GM23338 (cell line): ENCODE data around the gene SHKBP1. TPM values are rescaled to one million over a fixed set of nuclear protein-coding genes. Genes with fewer than 3 reads are reported as not detected.

ENCODE experiments used
- ATAC-seq: fragments of 200-7000 bp; cut with Tn5 transposase; 3 replicates; pipeline ENCODE4 v1.9.1; 2020
- DNase-seq: peaks from one replicate; pipeline ENCODE4 v3.0.0-alpha.2; 2015; ENCODE audit warnings: low spot score
- H2AFZ ChIP-seq: fragments of 200-600 bp; sonication (generic); 2 replicates; pipeline ENCODE4 v1.8.0; 2016; ENCODE audit warnings: antibody characterized with exemption, mild to moderate bottlenecking, moderate library complexity
- H3F3A ChIP-seq: fragments of 200-600 bp; sonication (generic); replicated peaks from 2 replicates; pipeline ENCODE4 v1.8.0; 2017; ENCODE audit warnings: antibody characterized with exemption, mixed run types, low read depth
- H3K27ac ChIP-seq: fragments of 200-600 bp; sonication (generic); 2 replicates; pipeline ENCODE4 v1.6.1; 2016; ENCODE audit warnings: low read depth
- H3K27me3 ChIP-seq: fragments of 200-600 bp; sonication (generic); 2 replicates; pipeline ENCODE4 v1.8.0; 2016; ENCODE audit warnings: mild to moderate bottlenecking, mixed run types, moderate library complexity; ENCODE audit not compliant: insufficient read depth
- H3K36me3 ChIP-seq: fragments of 200-600 bp; sonication (generic); 2 replicates; pipeline ENCODE4 v1.8.0; 2016; ENCODE audit warnings: mild to moderate bottlenecking; ENCODE audit not compliant: insufficient read depth
- H3K4me1 ChIP-seq: fragments of 200-600 bp; sonication (generic); 2 replicates; pipeline ENCODE4 v1.8.0; 2016; ENCODE audit warnings: mild to moderate bottlenecking, moderate library complexity; ENCODE audit not compliant: insufficient read depth
- H3K4me2 ChIP-seq: fragments of 200-600 bp; sonication (generic); 2 replicates; pipeline ENCODE4 v1.7.1; 2017; ENCODE audit warnings: mixed run types
- H3K4me3 ChIP-seq: fragments of 200-600 bp; sonication (generic); 2 replicates; pipeline ENCODE4 v1.6.1; 2016; ENCODE audit warnings: mixed run types
- H3K79me2 ChIP-seq: fragments of 200-600 bp; sonication (generic); replicated peaks from 2 replicates; pipeline ENCODE4 v1.8.0; 2017; ENCODE audit warnings: mild to moderate bottlenecking; ENCODE audit not compliant: insufficient read depth
- H3K9me2 ChIP-seq: fragments of 200-600 bp; sonication (generic); 2 replicates; pipeline ENCODE4 v1.8.0; 2017; ENCODE audit not compliant: insufficient read depth
- H4K20me1 ChIP-seq: fragments of 200-600 bp; sonication (generic); replicated peaks from 2 replicates; pipeline ENCODE4 v1.8.0; 2017; ENCODE audit warnings: mild to moderate bottlenecking; ENCODE audit not compliant: insufficient read depth
- H3K27ac Mint-ChIP-seq: 2 replicates; pipeline ENCODE4 v1.8.0; 2020; ENCODE audit warnings: inconsistent platforms, mild to moderate bottlenecking, moderate library complexity, mixed read lengths
- H3K27me3 Mint-ChIP-seq: 3 replicates; pipeline ENCODE4 v1.8.0; 2022; ENCODE audit warnings: low read depth, mild to moderate bottlenecking, moderate library complexity, mixed read lengths, inconsistent platforms; ENCODE audit not compliant: insufficient read depth, poor library complexity
- H3K36me3 Mint-ChIP-seq: 3 replicates; pipeline ENCODE4 v1.8.0; 2021; ENCODE audit warnings: low read depth, mild to moderate bottlenecking, inconsistent platforms, moderate library complexity, mixed read lengths
- H3K4me1 Mint-ChIP-seq: 3 replicates; pipeline ENCODE4 v1.8.0; 2020; ENCODE audit warnings: mild to moderate bottlenecking, inconsistent platforms, mixed read lengths
- H3K4me3 Mint-ChIP-seq: 3 replicates; pipeline ENCODE4 v1.8.0; 2021; ENCODE audit warnings: moderate library complexity, mild to moderate bottlenecking, inconsistent platforms, mixed read lengths
- H3K9me3 Mint-ChIP-seq: 3 replicates; pipeline ENCODE4 v1.8.0; 2020; ENCODE audit warnings: moderate library complexity, mild to moderate bottlenecking, inconsistent platforms, mixed read lengths
- ZNF462 ChIP-seq: fragments of 250-450 bp; sonication (Bioruptor Pico); IDR thresholded peaks from 2 replicates; pipeline ENCODE4 v1.5.0; 2020; ENCODE audit warnings: mild to moderate bottlenecking, moderate library complexity
- polyA plus RNA-seq: library from polyadenylated mRNA; unstranded; fragments of >200 nt; fragmentation: Nextera tagmentation; extraction: Ambion mirVana; gene quantifications from 2 replicates; pipeline ENCODE4 v1.2.1, GENCODE V29; 2016
- total RNA-seq: library from RNA; depleted of rRNA; stranded (reverse); fragments of >200 nt; shearing (Covaris generic); gene quantifications from 2 replicates; pipeline ENCODE4 v1.2.3, GENCODE V29; 2014
- TF ChIP-seq, protein P1 (sequence below): IDR thresholded peaks from one replicate; pipeline ENCODE4 v1.6.1; 2018; ENCODE audit warnings: antibody characterized with exemption; ENCODE audit not compliant: unreplicated experiment

The SHKBP1 gene
- total and polyA plus RNA-seq, 2 experiments from 2014 or later: 63.2 to 69.8 TPM

GRCh38 chr19:40528533-40529092 lies 48.1 kb upstream of the SHKBP1 start:
- Histone ChIP-seq H3K27me3 (peaks cover 3% of the 10 kb centered on the region; the same call in 1 of the 2 replicates), H3K79me2 (no peaks in the 10 kb centered on the region), H3K27ac (no peak overlapping the region), H3K9me2 (no peaks in the 10 kb centered on the region), H2AFZ (peak overlapping the region; percentile 76), H3K4me1 (peaks cover 11% of the 10 kb centered on the region), H3K36me3 (no peaks in the 10 kb centered on the region), H4K20me1 (no peaks in the 10 kb centered on the region), H3F3A (no peaks in the 10 kb centered on the region), H3K4me2 (peak overlapping the region; percentile 69), H3K4me3 (peak overlapping the region; percentile 46)
- peaks cover 22% of the 10 kb centered on the region for H3K4me1 Mint-ChIP-seq
- H3K36me3 Mint-ChIP-seq: no peaks in the 10 kb centered on the region; the same call in 2 of the 3 replicates
- H3K9me3 Mint-ChIP-seq: peaks cover 4% of the 10 kb centered on the region; the same call in 2 of the 3 replicates
- DNase-seq: no peak
- H3K27me3 Mint-ChIP-seq: peaks cover 26% of the 10 kb centered on the region
- peak overlapping the region; percentile 52 for H3K4me3 Mint-ChIP-seq
- TF ChIP-seq, protein P1, sequence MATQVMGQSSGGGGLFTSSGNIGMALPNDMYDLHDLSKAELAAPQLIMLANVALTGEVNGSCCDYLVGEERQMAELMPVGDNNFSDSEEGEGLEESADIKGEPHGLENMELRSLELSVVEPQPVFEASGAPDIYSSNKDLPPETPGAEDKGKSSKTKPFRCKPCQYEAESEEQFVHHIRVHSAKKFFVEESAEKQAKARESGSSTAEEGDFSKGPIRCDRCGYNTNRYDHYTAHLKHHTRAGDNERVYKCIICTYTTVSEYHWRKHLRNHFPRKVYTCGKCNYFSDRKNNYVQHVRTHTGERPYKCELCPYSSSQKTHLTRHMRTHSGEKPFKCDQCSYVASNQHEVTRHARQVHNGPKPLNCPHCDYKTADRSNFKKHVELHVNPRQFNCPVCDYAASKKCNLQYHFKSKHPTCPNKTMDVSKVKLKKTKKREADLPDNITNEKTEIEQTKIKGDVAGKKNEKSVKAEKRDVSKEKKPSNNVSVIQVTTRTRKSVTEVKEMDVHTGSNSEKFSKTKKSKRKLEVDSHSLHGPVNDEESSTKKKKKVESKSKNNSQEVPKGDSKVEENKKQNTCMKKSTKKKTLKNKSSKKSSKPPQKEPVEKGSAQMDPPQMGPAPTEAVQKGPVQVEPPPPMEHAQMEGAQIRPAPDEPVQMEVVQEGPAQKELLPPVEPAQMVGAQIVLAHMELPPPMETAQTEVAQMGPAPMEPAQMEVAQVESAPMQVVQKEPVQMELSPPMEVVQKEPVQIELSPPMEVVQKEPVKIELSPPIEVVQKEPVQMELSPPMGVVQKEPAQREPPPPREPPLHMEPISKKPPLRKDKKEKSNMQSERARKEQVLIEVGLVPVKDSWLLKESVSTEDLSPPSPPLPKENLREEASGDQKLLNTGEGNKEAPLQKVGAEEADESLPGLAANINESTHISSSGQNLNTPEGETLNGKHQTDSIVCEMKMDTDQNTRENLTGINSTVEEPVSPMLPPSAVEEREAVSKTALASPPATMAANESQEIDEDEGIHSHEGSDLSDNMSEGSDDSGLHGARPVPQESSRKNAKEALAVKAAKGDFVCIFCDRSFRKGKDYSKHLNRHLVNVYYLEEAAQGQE: no peak
- TF ChIP-seq ZNF462 (CRISPR knock-in tag): no peak
- no peak overlapping the region for H3K27ac Mint-ChIP-seq
- peak; percentile 6 for ATAC-seq
